GM18498 (cell line): ENCODE data around the gene UQCRC2.
"Not testable (repeated sequence)": the region's sequence is repeated elsewhere in the genome, so short reads cannot be mapped to it uniquely, and the experiment has no call there.

Source experiments
- ATAC-seq: cut with Tn5 transposase; IDR thresholded peaks from one replicate; pipeline ENCODE4 v1.9.1; 2021; ENCODE audit warnings: mild to moderate bottlenecking, moderate library complexity; ENCODE audit not compliant: unreplicated experiment

The UQCRC2 gene

GRCh38 chr16:22008215-22009059 lies 55.3 kb downstream of the UQCRC2 start:
- peak; percentile 25 for ATAC-seq

- no peak for ATAC-seq
These were observed 57.7 kb downstream of the UQCRC2 start for GRCh38 chr16:22010902-22011301.

- ATAC-seq, result no peak
These were observed 59.1 kb downstream of the UQCRC2 start for GRCh38 chr16:22012241-22012640.

GRCh38 chr16:22013486-22013885 lies 60.3 kb downstream of the UQCRC2 start:
- ATAC-seq, result no peak

GRCh38 chr16:22014271-22014873 lies 61.2 kb downstream of the UQCRC2 start:
- ATAC-seq, result no peak

- no peak for ATAC-seq
These were observed 63.8 kb downstream of the UQCRC2 start for GRCh38 chr16:22016927-22017326.

- ATAC-seq, result no peak
These were observed 65.4 kb downstream of the UQCRC2 start for GRCh38 chr16:22018559-22018958.

- ATAC-seq, result no peak
These were observed 69.0 kb downstream of the UQCRC2 start for GRCh38 chr16:22022151-22022550.

GRCh38 chr16:22023505-22023904 lies 70.3 kb downstream of the UQCRC2 start:
- ATAC-seq, result peak; percentile 54

- ATAC-seq, result not testable (repeated sequence)
These were observed 71.6 kb downstream of the UQCRC2 start for GRCh38 chr16:22024785-22025184.

- ATAC-seq, result no peak
These were observed 74.5 kb downstream of the UQCRC2 start for GRCh38 chr16:22027633-22028032.

- ATAC-seq, result no peak
These were observed 76.5 kb downstream of the UQCRC2 start for GRCh38 chr16:22029632-22030031.

- ATAC-seq, result no peak
These were observed 77.1 kb downstream of the UQCRC2 start for GRCh38 chr16:22030087-22030812.

- no peak for ATAC-seq
These were observed 78.4 kb downstream of the UQCRC2 start for GRCh38 chr16:22031483-22032083.
